RPMI7951 (cell line): ENCODE data around the gene KRTAP10-6. TPM values are rescaled to one million over a fixed set of nuclear protein-coding genes. Genes with fewer than 3 reads are reported as not detected.
"Not testable (repeated sequence)": the region's sequence is repeated elsewhere in the genome, so short reads cannot be mapped to it uniquely, and the experiment has no call there.

Experiments used
- DNase-seq: peaks from one replicate; pipeline ENCODE4 v3.0.0-alpha.2; 2012; ENCODE audit warnings: low read depth
- total RNA-seq: library from RNA; depleted of rRNA; stranded (reverse); fragments of >200 nt; shearing (Covaris generic); gene quantifications from 2 replicates; pipeline ENCODE4 v1.2.3, GENCODE V29; 2014

Gene KRTAP10-6
- total RNA-seq, 1 experiment from 2014 or later = not detected

DNA sequence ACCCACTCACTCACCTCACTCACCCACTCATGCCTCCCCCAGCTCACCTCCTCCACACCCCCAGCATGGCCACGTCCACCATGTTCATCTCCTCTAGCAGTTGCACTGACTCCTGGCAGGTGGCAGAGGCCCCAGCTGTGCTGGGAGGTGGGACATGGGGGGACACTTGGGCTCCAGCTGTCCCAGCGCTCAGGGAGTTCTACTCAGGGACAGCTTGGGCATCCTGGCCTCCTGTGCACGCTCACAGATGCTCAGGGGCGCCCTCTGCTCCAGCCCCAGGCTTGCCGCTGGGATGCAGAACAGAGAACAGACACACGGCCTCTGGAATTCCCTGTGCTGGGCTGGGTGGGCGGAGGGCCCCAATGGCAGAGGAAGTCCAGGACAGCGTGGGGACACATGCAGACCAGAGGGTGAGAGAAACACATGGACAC lies 24.8 kb upstream of the KRTAP10-6 start:
- DNase-seq = no peak

GRCh38 chr21:44616591-44616926 lies 24.3 kb upstream of the KRTAP10-6 start:
- no peak for DNase-seq

DNA sequence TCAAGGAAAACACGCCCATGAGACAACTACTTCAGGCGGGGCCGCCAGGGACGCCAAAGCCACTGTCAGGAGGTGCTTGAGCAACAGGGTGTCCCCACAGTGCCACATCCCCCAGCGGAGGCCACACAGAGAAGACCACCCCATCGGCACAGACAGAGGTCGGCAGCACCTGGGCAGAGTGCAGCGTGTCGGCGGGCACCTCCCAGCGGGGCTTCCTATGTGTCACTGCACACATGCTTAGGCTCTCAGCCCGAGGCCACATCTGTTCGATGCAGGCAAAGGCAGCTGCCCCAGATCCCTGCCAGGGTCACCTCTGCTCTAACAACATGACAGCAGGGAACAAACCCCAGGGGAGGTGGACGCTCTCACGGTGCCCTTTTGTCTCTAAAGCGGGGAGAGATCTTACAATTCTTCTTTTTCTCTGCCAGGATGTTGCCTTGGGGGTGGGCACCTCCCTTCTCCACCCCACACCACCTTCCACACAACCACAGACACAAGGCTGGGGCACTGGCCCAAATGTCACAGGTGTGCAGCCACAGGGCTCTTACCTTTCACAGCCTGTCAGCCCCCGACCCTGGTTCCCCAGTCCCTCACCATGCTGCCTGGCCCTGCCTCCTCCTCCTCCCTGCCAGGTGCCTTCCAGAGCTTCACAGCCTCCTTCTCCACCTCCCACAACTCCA lies 23.7 kb upstream of the KRTAP10-6 start:
- DNase-seq = no peak

- no peak for DNase-seq
These were observed 23.2 kb upstream of the KRTAP10-6 start for GRCh38 chr21:44615466-44615865.

- no peak for DNase-seq
These were observed 22.7 kb upstream of the KRTAP10-6 start for GRCh38 chr21:44614961-44615391.

DNA sequence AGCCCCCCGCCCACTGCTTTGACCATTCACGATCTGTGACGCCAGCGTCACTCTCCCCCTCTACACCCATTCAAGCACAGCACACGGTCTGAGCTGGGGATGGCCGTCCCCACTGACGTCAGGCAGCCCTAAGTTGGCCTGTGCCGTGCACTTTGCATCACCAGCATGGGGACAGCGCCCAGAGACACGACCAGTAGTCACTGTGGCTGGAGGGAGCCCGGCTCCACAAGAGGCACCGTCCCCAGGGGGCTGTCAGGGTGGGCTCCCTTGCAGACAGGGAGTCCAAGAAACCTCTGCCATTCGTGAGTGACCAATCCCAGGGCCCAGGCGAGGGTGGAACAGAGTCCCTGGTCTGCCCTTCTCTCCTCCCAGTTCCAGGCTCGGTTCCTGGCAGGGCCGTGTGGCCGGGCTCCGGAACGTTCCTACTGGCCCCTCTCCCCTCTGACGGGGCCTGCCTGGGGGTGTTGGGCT lies 21.9 kb upstream of the KRTAP10-6 start:
- no peak for DNase-seq

DNA sequence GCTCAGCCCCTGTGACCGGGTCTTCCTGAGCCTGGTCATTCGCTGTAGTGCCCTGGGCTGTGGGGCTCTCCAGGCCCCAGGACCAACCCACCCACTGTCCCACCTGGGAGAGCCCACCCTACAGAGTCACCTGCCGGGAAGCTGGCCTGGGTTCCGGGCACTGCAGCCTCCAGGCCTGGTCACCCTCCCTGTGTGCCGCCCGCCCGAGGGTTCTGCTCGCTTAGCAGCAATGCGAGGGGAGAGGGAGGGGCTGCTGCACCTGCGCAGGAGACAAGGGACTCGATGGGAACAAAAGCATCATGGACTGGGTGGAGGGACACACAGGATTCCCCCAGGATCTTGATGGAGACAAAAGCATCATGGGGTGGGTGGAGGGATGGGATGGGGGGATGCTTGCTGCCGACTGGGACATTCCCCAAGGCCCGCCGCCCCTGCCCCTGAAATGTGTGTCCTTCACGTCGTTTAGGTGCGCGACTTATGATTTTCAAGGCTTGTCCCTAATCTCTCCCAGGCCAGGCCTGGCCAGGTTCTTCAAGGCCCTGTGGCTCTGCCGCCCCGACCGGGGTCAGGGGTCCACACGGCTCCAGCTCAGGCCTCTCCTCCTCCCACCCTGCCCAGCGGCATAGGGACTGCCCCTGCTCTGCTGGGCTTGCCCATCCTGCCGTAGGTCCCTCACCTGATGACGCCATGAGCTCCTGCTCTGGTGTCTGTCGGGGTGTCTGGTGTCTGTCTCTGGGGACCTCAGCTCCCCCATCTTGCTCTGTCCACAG lies 21.3 kb upstream of the KRTAP10-6 start:
- no peak for DNase-seq

- DNase-seq = no peak
These were observed 20.4 kb upstream of the KRTAP10-6 start for GRCh38 chr21:44612669-44613229.

- no peak for DNase-seq
These were observed 19.8 kb upstream of the KRTAP10-6 start, which contains the start of gene KRTAP10-8 for GRCh38 chr21:44612029-44612486. Gene KRTAP10-8, plus strand, starts transcription at chr21:44612079. Its CDS starts 22 bp downstream, at chr21:44612101.

- no peak for DNase-seq
These were observed 19.2 kb upstream of the KRTAP10-6 start for GRCh38 chr21:44611551-44611950.

- DNase-seq = not testable (repeated sequence)
These were observed 18.0 kb upstream of the KRTAP10-6 start for GRCh38 chr21:44610157-44610843.

- DNase-seq = no peak
These were observed 16.9 kb upstream of the KRTAP10-6 start for GRCh38 chr21:44609193-44609592.

DNA sequence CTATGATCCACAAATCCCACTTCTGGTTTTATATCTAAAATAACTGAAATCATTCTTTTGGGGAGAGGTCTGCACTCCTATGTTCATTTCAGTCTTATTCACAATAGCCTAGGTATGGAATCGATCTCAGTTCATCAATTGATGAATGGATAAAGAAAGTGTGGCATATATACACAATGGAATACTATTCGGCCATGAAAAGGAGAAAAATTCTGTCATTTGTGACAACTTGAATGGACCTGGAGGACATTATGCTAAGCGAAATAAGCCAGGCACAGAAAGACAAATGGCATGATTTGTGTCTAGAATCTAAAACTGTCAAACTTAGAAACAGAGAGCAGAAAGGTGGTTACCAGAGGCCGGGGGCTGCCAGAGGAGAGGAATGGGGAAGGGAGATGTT lies 14.2 kb upstream of the KRTAP10-6 start:
- no peak for DNase-seq

GRCh38 chr21:44603911-44604310 lies 11.6 kb upstream of the KRTAP10-6 start:
- no peak for DNase-seq

DNA sequence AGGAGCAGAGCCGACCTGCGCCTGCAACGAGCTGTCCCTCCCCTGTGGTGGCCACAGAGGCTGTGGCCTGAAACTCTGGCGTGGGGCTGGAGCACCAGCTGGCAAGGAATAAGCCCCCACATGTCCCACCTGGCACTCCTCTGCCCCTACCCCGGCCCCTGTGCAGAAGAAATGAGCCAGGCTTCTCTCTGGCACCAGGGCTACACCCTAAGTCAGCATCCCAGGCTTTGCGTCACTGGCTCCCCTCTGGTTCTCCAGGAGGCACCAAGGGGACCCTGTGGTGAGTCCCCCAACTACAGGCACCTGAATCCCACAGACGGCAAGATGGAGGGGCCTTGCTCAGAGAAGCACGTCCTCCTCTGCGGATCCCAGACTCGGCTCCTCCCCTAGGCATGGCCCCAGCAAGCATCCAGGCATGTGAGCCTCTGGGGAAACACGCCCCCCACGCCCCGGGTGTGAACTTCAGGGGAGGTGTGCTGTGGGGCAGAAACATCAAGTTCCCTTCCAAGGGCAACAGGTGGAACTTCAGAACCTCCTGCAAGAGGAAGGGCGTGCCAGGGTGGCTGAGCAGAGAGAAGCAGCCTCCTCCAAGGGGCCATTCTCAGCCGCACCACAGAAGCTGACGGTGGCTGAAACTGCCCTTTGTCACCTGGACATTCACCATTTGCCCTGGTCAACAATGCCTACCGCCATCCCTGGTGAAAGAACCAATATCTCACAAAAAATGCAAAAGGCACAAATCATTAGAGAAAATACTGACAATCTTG lies 11.0 kb upstream of the KRTAP10-6 start:
- DNase-seq = no peak

GRCh38 chr21:44602463-44602850 lies 10.2 kb upstream of the KRTAP10-6 start:
- DNase-seq = no peak

DNA sequence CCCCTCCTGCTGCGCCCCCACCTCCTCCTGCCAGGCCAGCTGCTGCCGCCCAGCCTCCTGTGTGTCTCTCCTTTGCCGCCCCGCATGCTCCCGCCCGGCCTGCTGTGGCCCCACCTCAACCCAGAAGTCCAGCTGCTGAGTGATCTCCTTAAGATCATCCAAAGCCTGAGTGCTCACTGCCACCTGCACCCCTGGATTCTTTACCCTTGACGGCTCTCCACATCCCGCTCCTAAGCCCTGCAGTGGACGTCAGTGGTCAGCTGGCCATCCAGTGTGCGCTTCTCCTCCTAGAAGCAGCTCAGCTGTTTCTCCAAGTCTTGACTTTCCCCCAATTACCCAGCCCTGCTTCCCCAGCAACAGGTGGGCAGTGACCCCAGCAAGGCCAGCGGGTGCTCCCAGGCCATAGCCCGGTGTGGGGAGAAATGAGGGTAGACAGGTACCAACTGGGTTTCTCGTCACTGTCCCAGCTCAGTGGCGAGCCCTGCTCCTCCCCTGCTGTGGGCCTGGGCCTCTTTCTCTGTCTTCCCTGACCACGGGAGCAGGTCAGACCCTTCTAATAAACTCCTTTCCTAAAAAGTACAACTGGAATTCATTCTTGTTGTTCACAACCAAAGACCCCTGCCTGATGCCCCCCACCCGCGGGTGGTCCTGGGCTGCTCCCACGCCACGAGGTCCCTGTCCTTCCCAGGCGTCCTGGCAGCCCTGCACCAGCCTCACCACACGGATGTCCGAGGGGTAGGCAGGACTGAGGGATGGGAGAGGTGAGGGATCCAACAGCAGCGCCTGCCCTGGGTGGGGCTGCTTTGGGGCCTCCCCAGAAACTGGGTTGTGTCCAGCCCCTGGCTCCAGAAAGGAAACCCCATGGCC lies 9.5 kb upstream of the KRTAP10-6 start:
- DNase-seq = no peak

DNA sequence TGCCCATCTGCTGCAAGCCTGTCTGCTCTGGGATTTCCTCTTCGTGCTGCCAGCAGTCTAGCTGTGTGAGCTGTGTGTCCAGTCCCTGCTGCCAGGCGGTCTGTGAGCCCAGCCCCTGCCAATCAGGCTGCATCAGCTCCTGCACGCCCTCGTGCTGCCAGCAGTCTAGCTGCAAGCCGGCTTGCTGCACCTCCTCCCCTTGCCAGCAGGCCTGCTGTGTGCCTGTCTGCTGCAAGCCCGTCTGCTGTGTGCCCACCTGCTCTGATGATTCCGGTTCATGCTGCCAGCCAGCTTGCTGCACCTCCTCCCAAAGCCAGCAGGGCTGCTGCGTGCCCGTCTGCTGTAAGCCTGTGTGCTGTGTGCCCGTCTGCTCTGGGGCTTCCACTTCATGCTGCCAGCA lies 8.8 kb upstream of the KRTAP10-6 start:
- not testable (repeated sequence) for DNase-seq

DNA sequence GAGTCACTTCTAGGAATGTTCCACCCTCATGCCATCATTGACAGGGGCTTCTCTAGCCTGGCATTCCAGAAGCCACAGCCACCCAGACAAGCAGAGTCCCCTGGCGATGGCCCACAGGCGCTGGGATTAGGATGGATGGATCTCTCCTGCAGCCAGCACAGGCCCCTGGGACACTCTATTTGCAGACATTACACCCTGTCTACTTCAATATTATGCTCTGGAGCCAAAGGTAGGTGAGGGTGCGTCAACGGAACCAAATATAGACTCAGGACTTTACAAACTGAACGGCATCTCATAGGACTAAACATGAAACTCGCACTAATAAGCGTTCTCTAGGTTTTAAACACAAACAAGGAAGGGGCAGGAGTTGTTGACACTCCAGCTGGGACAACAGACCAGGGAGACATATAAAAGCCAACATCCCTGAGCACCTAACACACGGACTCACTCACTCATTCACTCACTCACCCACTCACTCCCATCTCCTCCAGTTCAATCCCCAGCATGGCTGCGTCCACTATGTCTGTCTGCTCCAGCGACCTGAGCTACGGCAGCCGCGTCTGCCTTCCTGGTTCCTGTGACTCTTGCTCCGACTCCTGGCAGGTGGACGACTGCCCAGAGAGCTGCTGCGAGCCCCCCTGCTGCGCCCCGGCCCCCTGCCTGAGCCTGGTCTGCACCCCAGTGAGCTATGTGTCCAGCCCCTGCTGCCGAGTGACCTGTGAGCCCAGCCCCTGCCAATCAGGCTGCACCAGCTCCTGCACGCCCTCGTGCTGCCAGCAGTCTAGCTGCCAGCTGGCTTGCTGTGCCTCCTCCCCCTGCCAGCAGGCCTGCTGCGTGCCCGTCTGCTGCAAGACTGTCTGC lies 8.0 kb upstream of the KRTAP10-6 start, which contains the start of gene KRTAP10-7:
TSS of gene KRTAP10-7 (plus strand) at position 480 of the 861 bp plus-strand sequence. CDS start at position 505, 25 bp downstream.
- DNase-seq = not testable (repeated sequence)
